HG02588 (cell line): ENCODE data around the gene SCAMP3.
A peak's percentile ranks its signal among the peaks of the same experiment; 100 is the strongest.

Experiments
- ATAC-seq: cut with Tn5 transposase; IDR thresholded peaks from one replicate; pipeline ENCODE4 v1.9.1; 2021; ENCODE audit warnings: mild to moderate bottlenecking, moderate library complexity; ENCODE audit not compliant: unreplicated experiment

SCAMP3 gene

GRCh38 chr1:155285631-155286044, 23.5 kb upstream of the SCAMP3 start:
- ATAC-seq, result no peak

DNA sequence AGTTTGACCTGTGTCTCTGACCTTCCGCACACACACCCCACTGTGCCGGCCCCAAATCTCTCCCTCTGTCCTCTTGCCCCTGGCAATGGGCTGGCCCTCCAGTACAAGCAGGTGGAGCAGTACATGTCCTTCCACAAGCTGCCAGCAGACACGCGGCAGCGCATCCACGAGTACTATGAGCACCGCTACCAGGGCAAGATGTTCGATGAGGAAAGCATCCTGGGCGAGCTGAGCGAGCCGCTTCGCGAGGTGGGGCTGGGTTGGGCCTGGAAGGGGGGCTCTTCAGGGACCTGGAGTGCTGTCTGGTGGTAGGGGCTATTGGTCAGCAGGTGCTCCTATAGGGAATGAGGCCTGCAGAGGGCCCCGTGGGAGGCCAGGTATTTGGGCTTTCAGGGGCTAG, 22.9 kb upstream of the SCAMP3 start:
- ATAC-seq, result no peak

GRCh38 chr1:155284476-155284875, 22.3 kb upstream of the SCAMP3 start:
- no peak for ATAC-seq

DNA sequence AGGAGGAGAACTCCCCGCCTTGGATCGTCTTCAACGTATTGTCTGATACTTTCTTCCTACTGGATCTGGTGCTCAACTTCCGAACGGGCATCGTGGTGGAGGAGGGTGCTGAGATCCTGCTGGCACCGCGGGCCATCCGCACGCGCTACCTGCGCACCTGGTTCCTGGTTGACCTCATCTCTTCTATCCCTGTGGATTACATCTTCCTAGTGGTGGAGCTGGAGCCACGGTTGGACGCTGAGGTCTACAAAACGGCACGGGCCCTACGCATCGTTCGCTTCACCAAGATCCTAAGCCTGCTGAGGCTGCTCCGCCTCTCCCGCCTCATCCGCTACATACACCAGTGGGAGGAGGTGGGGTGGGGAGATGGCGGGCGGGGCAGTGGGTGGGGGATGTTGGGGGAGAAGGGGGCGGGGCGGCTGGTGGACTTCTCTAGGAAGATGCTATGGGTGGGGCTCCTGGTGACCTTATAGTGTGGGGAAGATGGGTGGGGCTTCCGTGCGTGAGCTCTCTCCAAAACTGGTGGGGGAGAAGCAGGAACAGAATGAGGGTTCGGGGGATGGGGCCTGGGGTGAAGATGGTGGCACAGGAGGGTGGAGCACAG, 20.4 kb upstream of the SCAMP3 start:
- ATAC-seq, result no peak

DNA sequence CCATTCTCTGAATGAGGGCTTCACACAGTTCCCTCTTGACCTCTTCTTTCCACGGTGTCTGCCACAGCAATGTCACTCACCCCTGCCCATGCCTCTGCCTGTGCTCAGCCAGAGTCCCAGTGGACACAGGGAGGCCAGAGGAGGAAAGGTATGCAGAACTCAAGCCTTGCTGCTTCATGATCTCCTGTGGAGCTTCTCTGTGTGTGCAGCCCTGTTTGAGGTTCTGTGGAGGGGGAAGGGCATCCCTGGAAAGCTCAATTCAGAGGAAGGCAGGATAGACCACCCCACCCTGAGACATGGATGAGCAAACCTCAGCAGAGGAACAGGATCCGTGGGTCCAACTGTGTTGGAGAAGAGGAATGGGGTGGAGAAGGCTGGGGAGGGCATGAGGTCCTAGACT, 17.1 kb upstream of the SCAMP3 start:
- no peak for ATAC-seq

- ATAC-seq, result no peak
Observed at GRCh38 chr1:155278689-155279160, 16.6 kb upstream of the SCAMP3 start.

- no peak for ATAC-seq
Observed at GRCh38 chr1:155277902-155278688, 15.9 kb upstream of the SCAMP3 start.

- ATAC-seq, result peak; percentile 61
Observed at GRCh38 chr1:155277070-155277901, 15.1 kb upstream of the SCAMP3 start, which contains the start of gene HCN3. TSS of gene HCN3 (plus strand) at chr1:155277463. CDS start at chr1:155277591, 128 bp downstream.

DNA sequence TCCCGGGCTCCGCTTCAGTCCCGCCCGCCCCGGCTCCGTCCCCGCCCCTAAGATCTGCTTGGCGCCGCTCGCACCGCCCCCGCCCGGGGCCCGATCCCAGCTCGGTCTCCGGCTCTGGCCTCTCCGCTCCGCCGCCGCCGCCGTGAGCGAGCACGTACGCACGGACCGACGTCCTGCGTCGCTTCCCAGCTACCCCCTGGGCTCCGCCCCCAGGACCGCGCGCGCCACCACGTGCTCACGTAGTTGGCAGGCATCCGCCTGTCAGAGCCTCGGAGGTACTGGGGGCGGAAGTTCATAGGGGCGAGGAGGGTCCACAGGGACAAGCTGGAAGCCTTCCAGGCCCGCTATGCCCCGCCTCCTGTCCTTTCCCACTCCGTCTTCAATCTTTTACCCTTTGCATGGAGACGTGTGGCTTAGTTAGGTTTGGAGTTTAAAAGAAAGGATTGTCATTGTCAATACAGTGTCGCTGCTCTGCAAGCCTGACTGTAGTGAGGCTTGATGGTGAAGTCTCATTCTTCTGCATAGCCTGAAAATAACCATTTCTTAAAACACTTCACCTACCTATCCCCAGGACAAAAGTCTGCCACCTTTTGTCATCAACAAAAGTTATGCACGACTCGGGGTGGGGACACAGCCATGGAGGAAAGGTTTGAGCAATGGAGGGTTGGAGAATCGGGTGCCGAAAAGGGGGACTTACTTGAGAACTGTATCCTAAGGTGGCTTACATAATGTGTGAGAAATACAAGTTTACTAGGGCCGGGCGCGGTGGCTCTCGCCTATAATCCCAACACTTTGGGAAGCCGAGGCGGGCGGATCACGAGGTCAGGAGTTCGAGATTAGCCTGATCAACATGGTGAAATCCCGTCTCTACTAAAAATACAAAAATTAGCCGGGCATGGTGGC, 11.4 kb upstream of the SCAMP3 start, which contains the start of gene CLK2:
TSS of gene CLK2 (minus strand) at position 162 of the 903 bp plus-strand sequence. CDS start 2,527 bp downstream, outside the sequence.
- ATAC-seq, result peak; percentile 77

DNA sequence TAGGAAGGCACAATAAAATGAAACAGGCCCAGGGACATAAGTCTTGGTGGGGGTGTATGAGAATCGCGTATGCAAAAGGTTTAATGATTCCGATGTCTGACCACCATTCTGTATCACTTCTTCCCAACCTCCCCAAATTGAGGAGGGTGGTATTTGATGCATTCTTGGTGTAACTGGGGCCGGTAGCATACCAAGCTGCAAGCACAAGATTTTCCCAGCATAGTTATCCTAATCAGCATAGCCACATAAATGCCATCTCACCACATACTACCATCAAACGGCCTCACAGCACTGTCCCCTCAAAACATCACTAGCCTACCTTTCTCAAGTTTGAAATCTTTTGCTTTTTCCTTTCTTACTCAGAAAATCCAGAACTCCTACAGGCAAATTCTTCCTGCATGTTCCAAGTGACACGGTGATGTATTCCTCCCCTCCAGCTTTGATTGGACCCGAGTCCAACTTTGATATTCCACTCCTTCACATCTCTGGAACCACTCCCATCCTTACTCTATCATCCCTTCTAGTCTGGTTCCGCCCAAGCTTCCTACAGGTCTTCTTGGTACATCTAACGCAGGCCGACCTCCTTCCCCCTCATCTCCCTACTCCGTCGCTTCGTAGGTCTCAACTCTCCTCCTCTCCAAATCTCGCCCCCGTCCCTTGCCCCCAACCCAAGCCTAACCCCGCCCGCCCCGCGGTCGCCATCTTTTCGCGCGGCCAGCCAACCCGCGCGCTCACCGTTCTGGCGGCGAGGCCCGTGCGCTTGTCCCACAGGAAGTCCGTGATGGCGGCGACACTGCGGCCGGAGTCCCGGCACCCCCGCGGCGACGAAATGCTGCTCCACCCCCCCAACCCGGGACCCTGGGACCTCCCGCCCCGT, 10.5 kb upstream of the SCAMP3 start:
- ATAC-seq, result peak; percentile 30

GRCh38 chr1:155269381-155269780, 7.2 kb upstream of the SCAMP3 start:
- no peak for ATAC-seq

DNA sequence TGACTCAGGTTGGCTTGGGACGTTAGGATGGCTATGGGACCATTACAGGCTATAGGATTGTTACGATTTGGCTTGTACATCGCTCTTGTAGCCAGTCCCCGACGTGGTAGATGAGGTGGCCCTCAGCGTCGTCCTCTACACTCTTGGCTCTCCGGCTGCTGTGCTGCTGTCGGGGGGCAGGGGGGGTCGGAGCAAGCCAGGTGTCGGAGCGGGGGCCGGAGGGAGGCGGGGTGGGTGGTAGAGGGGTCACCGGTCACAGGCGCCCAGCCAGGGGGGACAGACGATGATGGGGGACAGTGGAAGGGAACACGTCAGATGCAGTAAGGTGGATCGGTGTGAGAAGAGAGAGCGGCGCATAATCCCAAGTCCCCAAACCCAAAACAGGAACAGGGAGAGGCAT, 6.5 kb upstream of the SCAMP3 start:
- no peak for ATAC-seq

- ATAC-seq, result no peak
Observed at GRCh38 chr1:155267373-155267772, 5.2 kb upstream of the SCAMP3 start.

GRCh38 chr1:155266553-155266952, 4.4 kb upstream of the SCAMP3 start:
- ATAC-seq, result no peak

DNA sequence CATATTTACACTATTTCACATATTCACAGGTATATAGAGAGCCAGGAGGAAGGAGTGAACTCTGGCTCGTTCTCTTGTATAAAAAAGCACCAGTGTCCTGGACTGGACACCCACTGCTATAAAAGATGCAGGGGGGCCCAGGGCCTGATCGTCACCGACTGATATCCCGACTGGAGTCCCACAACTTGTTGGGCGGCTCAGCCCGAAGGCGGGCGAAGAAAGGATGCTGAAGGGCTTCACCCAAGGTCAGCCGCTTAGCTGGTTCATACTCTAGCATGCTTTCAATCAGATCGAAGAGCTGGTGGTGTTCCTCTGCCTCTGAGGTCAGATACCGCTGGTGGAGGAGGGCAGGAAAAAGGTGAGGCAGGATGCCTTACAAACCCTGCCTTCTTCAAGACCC, 907 bp upstream of the SCAMP3 start:
- no peak for ATAC-seq

GRCh38 chr1:155261493-155261851, 688 bp downstream of the SCAMP3 start:
- peak; percentile 5 for ATAC-seq

DNA sequence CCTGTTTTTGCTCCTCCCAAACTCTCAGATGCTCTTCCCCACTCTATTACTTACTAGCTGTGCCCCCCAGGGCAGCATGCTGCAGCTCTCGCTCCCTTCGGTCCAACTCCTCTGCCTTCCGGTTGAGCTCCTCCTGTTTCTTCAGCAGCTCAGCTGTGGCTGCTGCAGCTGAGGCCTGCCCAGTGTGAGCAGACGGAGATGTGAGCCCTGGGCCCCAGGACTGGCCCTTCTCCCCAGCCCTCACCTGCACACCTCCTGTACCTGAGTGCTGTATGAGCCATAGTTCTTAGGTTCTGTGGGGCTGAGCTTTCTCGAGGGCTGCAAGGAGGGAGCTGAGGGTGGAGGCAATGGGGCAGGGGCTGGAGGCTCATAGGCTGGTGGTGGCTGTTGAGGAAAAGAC, 1.9 kb downstream of the SCAMP3 start:
- ATAC-seq, result no peak

DNA sequence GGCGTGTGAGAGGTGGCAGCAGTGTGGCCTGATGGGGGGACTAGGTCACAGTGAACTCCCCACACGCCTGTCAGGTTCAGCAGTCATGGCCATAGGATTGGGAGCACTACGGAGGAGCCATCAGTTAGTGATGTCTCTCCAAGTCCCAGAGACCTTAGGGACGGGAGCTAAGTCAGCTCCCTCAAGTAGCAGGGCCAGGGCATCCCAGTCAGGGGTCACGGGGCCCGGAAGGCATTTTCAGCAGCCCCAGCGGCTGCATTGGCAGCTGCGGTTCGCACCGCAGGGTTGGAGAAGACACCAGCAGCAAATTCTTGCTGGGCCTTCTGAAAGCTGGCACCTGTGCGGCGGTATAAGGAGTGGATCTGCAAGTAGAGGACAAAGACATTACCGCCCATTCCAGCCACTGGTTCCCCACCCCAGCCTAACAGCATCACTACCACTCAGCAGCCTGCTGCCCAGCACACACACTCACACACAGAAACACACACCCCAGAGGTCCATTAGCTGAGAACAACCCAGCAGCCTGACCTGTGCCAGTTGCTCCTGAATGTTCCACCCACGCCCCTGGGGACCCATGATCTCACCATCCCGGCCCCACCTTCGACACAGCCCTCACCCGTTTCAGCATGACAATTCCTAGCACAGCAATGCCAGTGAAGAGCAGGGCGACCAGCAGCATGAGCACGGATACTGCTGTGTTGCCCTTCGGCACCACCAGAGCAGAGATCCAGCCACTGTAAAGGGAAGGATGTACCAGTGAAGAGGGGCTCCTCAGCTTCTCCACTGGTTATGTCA, 5.9 kb downstream of the SCAMP3 start:
- no peak for ATAC-seq
